Measurements from ENCODE around the gene MESP2.

The MESP2 gene

GRCh38 chr15:89820666-89821611 lies 44.8 kb downstream of the MESP2 start:
- DNase-seq: no peak

- no peak for DNase-seq
Observed at GRCh38 chr15:89822026-89822425, 45.9 kb downstream of the MESP2 start.

GRCh38 chr15:89822611-89822950 lies 46.4 kb downstream of the MESP2 start:
- DNase-seq: no peak

- peak; percentile 73 for DNase-seq
Observed at GRCh38 chr15:89822951-89823711, 47.0 kb downstream of the MESP2 start.

- DNase-seq: no peak
Observed at GRCh38 chr15:89823836-89824606, 47.9 kb downstream of the MESP2 start.

- DNase-seq: no peak
Observed at GRCh38 chr15:89824607-89824867, 48.4 kb downstream of the MESP2 start.

GRCh38 chr15:89825271-89825940 lies 49.3 kb downstream of the MESP2 start:
- DNase-seq: no peak

- no peak for DNase-seq
Observed at GRCh38 chr15:89826671-89827655, 50.8 kb downstream of the MESP2 start.

- no peak for DNase-seq
Observed at GRCh38 chr15:89827829-89828228, 51.7 kb downstream of the MESP2 start.
